NCI-H187 (cell line): ENCODE measurements around the gene LACTBL1.
A peak's percentile ranks its signal among the peaks of the same experiment; 100 is the strongest.
"Not testable (repeated sequence)": the region's sequence is repeated elsewhere in the genome, so short reads cannot be mapped to it uniquely, and the experiment has no call there.

Experiments used
- DNase-seq, 2 experiments: peaks; one replicate each; lab custom pipeline; 2025; lab: John Stamatoyannopoulos, UW

Gene LACTBL1, protein sequence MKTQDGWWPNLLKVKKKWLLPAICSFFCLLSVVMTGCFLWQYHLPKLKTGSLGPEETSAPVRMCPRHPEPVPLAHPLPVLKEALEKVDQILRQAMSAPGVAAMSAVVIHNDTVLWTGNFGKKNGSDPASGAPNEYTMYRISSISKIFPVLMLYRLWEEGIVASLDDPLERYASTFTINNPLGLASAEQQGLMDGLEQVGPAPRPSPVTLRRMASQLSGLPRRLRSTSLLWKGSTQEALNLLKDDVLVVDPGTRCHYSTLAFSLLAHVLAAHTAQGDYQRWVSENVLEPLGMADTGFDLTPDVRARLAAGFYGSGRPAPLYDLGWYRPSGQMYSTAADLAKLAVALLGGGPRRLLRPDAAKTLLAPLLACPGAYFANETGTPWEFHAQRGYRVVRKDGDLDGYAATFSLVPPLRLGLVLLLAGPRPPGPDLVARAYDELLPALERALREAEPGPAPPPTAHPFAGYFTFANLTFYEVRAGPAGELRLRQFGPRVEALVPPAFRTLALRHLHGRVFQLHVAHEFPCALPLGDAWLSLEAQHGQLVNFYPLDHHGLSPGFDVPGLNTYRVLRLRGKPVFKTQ

DNA sequence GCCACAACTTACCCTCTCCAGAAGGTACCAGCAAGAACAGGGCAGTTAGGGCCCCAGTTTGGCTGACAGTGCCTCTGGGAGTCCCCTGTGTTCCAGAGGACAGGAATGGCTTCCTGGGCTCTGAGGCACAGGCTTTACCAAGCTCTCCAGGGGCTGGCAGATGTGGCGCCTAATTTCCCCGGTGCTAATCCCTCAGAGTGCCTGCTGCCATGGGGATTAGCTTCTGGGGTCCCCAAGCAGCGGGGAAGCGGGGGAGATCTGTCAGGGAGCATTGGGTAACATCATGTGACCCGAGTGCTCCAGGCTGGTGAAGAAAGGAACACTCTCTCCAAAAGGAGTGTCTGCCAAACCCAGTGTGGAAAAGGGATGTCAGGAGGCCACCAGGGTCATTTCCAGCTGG lies at the start of gene LACTBL1:
TSS of gene LACTBL1 (minus strand) at position 107 of the 400 bp plus-strand sequence. CDS start 550 bp downstream, outside the sequence.
- DNase-seq = no peak

DNA sequence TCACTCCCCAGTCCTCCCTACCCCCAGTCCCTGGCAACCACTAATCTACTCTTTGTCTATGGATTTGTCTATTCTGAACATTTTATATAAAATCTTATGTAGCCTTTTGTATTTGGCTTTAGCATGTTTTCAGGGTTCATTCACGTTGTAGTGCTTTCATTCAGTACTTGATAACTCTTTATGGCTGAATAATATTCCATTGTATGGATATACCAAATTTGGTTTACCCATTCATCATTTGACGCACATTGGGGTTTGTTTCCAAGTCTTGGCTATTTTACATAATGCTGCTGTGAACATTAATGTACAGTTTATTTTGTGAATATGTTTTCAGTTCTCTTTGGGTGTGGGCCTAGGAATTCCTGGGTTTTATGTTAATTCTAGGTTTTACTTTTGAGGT lies 49.2 kb upstream of the LACTBL1 start:
- no peak for DNase-seq

DNA sequence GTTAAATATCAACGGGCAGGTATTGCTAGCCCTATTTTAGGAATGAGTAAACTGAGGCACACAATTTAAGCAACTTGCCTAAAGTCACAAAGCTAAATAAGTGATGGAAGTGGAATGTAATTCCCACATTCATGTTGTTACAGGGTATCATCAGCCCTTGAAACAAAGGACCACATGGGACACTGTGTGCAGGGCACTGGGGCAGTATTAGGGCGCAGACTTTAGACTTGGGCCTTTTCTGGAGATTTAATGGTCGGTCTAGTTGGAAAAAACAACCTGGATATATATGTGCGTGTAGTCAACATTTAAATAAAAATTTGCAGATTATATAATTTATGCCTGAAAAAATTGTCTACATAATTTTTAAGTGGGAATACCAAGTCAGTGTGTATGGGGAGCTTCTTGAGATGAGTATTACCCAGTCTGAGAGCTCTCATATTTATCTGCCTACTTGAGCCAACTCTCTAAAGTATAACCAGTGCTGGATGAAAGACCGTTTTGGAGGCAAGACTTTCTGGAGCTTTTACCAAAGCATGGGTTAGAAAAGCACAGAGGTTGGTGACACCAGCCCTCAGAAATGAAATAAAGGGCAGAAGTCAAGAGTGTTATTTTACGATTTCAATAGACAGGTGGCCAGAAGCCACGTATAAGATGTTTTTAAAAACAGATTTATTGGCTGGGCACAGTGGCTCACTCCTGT lies 48.2 kb upstream of the LACTBL1 start:
- no peak for DNase-seq

DNA sequence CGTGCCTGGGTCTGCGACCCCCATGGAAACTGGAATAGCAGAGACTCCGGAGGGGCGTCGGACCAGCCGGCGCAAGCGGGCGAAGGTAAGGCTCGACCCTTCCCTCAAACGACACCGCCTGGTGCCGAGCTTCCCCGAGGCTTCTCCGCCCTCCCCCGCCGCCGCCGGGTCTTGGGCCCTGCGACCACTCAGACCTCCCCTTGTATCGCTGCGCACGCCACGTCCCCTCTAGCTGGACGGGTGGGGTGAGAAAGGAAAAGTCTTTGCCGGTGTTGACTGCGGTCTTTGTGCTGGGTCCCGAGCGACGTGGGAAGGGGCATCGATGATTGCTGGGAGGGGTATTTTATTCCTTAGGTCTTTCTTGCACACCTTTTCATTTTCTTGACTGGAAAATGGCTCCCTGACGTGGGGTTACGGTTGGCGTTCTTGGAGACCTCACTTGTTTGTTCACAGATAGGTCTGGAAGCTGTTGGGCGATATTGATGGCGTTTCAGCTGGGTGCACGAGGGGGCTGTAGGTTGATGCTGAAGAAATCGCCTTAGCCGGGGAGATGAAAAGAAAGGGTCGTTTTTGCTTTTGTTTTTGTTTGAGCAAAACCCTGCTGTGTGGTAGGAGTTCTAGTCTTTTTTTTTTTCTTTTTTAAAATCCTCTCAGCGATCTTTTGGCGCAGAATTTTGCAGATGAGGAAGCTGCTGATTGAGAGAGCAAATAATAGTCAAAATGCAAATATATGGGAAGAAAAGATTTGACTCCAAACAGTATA lies 47.4 kb upstream of the LACTBL1 start:
- DNase-seq = peak in 1 of 2 experiments; percentile 17

DNA sequence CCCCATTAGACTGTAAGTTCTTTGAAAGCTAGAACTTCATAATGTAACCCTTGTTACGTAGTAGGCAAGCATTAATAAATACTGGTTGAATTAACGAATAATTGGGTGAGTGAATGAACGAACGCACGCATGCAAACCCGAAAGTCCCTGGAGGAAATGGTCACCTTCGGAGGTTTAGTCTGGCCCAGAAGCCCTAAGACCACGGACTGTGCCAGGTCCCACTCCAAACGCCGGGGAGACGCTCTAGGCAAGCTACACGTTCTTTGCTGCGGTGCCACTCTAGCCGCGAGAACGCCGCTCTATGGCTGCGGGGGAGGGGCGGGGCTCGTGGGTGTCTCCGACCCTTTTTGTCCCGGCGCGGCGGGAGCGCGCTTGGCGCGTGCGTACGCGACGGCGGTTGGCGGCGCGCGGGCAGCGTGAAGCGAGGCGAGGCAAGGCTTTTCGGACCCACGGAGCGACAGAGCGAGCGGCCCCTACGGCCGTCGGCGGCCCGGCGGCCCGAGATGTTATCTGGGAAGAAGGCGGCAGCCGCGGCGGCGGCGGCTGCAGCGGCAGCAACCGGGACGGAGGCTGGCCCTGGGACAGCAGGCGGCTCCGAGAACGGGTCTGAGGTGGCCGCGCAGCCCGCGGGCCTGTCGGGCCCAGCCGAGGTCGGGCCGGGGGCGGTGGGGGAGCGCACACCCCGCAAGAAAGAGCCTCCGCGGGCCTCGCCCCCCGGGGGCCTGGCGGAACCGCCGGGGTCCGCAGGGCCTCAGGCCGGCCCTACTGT lies 46.6 kb upstream of the LACTBL1 start, which contains the start of gene KDM1A:
TSS of gene KDM1A (plus strand) at position 375 of the 769 bp plus-strand sequence. CDS start at position 504, 129 bp downstream.
- DNase-seq = peak; percentile 91 to 94

DNA sequence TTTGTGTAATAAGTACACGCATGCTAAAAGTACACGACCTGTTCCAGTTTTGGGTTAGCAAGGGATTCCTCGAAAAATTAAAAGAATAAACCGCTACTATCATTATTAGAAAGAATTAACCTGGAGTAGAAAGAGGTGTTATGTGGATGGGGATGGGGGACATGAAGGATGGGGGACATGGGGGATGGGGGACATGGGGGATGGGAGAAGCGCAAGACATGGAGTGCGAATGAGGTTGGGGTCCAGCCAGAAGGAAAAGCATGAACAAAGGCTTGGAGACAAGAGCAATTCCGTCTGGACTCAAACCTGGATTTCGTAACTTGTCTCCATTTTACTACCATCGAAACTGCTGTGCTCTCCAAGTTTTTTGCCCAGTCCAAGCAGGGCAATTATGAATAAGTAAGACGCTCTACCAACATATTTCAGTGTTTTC lies 46.0 kb upstream of the LACTBL1 start:
- DNase-seq = no peak

DNA sequence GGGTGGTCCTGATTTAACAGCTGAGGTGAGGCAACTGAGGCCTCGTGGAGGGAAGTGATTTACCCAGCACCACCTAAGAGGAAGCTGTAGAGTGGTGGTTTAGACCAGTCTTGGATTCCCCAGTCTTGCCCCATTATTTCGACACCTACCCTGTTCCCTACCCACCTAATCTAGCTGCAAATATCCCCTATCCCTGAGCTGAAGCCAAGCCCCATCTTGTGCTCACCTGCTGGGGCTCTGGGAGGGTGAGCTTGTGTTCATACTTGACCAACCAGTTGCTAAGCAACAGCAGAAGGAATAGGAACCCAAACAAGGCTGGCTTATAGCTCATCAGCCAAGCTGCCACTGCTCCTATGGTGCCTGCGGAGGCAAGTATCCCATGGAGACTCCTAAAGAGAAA lies 41.0 kb upstream of the LACTBL1 start:
- peak; percentile 6 to 81 for DNase-seq

DNA sequence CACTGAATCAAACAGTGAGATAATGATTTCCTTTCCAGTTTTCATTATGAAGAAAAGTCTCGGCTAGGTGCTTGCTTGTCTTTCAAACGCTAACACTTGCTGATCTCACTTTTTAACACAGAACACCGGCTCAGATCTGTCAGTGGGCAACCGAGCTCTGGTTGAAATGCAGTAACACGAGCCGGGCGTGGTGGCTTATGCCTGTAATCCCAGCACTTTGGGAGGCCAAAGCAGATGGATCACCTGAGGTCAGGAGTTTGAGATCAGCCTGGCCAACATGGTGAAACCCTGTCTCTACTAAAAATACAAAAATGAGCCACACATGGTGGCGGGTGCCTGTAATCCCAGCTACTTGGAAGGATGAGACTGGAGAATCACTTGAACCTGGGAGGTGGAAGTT lies 37.4 kb upstream of the LACTBL1 start:
- not testable (repeated sequence) for DNase-seq

DNA sequence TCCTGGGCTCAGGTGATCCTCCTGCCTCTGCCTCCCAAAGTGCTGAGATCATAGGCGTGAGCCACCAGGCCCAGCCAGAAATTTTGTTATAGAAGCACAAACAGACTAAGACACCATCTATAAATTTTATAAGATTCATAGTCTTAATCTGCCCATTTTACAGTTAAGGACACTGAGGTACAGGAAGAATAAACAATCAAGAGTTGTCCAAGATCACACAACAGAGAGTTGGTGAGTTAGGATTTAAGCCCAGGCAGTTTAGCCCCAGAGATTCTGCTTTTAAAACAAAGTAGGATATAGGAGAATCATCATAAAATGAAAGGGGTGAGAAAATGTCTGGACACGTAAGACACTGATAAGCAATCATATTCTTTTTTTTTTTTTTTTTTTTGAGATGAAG lies 36.2 kb upstream of the LACTBL1 start:
- no peak for DNase-seq

DNA sequence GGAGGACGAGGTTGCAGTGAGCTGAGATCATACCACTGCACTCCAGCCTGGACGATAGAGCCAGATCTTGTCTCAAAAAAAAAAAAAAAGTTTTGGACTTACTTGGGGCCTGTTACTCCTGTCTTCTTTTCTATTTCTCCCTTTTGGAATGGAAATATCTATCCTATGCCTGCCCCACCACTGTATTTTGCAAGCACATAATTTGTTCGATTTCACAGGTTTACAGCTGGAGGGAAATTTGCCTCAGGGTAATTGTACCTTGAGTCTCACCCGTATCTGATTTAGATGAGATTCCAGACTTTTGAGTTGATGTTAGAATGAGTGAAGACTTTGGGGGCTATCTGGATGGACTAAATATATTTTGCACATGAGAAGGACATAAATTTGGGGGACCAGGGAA lies 34.4 kb upstream of the LACTBL1 start:
- no peak for DNase-seq

DNA sequence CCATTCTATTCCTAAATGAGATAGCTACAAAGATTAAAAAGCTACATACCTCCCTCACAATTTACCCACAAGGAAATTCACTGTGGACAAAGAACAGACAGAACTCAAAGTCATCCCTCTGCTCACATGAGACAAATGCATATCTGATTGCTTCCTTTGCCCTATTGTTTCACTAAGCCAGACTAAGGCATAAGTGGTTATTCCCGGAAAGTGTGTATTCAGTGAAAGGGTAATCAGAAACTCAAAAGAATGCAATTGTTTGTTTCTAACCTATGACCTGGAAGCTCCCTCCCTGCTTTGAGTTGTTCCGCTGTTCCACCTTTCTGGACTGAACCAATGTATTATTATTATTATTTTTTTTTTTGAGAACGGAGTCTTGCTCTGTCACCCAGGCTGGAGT lies 32.1 kb upstream of the LACTBL1 start:
- DNase-seq = not testable (repeated sequence)

DNA sequence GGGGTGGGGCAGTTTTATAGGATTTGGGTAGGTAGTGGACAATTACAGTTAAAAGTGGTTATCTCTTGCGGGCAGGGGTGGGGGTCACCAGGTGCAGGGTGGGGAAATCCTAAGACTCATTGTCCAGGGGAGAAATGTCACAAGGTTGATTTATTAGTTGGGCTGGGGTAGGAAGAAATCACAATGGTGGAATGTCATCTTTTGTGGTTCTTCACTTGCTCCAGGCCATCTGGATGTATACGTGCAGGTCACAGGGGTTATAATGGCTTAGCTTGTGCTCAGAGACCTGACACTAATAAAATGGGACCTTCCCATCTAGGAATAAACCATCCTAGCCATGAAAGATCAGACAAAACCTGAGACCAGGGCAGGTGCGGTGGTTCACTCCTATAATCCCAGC lies 31.4 kb upstream of the LACTBL1 start:
- no peak for DNase-seq

DNA sequence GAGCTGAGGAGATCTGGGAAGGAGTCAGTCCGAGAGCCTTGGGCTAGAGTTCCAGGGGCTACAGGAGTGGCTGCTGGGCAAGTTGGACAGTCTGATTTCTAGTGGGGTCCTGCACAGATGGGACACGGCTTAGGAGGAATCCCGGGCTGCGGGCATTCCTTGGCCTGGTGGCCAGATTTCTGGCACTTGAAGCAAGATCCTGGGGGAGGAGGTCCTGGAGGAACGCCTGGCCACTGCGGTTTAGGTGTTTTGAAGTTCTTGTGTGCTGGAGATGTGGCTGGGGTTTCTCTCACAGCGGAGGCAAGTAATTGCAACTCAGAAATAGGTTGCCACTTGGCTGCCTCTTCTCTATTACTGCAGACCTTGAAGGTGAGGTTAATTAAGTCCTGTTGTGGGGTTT lies 29.6 kb upstream of the LACTBL1 start:
- DNase-seq = not testable (repeated sequence)

DNA sequence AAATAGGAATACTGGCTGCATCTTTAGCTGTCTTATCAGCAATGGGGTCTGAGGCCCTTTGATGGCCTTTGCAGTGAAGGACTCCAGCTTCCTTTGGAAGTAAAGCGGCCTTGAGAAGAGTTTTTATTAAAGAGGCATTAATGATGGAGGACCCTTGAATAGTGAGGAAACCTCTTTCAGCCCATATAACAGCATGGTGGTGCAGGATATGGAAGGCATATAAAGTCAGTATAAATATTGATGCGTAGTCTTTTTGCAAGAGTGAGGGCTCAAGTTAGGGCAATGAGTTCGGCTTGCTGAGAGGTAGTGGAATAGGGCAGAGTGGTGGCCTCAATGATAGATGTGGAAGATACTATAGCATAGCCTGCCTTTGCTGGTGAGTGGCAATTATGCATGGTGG lies 27.5 kb upstream of the LACTBL1 start:
- DNase-seq = not testable (repeated sequence)

DNA sequence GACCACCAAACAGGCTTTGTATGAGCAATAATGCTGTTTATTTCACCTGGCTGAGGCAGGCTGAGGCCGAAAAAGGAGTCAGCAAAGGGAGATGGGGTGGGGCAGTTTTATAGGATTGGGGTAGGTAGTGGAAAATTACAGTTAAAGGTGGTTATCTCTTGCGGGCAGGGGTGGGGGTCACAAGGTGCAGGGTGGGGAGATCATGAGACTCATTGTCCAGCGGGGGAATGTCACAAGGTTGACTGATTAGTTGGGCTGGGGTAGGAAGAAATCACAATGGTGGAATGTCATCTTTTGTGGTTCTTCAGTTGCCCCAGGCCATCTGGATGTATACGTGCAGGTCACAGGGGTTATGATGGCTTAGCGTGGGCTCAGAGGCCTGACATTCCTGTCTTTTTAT lies 24.9 kb upstream of the LACTBL1 start:
- DNase-seq = not testable (repeated sequence)

DNA sequence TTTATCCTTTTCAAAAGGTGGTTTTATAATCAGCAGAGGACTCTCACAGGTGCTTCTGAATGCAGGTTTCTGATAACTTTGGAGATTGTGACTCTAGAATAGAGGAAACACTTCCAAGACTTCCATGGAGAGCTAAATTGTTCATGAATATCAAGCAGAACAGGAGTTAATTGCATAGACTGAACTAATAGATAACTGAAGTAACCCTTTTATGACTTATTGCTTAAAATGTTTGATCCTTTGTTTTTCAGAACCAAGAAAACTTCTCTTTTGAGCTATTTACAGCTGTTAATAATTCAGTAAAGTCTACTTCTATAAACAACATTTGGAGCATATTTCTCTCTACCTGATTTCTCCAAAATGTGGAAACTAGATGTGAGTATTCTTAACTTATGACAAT lies 23.1 kb upstream of the LACTBL1 start:
- DNase-seq = no peak

DNA sequence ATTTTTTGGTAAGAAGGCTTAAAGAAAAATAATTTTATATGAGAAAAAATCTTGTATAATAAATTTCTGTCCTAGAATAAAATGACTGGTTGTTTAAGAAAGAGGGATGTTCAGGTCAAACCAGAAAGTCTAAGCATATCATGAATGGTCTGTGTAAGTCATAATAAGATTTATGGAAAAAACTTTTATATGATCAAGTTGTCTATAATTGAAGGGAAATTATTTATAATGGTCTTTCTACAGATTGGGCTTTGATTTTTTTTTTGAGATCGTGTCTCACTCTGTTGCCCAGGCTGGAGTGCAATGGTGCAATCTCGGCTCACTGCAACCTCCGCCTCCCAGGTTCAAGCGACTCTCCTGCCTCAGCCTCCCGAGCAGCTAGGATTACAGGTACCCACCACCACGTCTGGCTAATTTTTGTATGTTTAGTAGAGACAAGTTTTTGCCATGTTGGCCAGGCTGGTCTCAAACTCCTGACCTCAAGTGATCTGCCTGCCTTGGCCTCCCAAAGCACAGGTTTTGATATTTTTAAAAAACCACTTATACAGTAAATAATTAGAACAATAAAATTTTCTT lies 20.6 kb upstream of the LACTBL1 start:
- not testable (repeated sequence) for DNase-seq

DNA sequence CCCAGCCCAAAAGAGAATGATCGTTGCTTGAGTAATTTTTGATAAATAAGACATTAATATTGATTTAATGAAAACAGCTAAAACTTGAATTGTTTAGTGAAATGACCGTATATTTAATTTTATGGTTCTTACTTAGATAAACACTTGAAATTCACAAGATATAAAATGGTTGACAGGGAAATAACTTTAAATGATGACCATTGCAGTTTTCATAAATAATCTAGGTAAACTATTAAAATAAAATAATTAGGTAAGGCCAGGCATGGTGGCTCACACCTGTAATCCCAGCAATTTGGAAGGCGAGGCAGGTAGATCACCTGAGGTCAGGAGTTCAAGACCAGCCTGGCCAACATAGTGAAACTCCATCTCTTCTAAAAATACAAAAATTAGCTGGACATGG lies 19.7 kb upstream of the LACTBL1 start:
- not testable (repeated sequence) for DNase-seq

DNA sequence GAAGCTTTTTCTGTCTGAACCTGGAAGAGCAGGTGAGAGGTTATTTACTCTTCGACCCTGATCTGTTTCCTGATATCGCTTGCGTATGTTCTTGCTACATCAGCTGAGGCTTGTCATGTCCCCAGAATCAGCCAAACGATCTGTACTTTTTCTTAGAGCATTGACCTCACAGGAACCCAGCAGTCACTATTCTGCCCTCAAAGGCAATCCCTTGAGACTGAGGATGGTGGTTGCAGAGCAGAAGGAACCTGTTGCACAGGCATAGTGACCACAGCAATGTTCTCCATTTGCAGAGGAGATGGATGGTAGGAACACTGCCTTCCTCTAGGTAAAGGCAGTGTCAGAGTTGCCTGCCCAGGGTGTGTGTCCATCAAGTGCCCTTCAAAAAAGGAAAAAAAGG lies 11.3 kb upstream of the LACTBL1 start:
- no peak for DNase-seq

DNA sequence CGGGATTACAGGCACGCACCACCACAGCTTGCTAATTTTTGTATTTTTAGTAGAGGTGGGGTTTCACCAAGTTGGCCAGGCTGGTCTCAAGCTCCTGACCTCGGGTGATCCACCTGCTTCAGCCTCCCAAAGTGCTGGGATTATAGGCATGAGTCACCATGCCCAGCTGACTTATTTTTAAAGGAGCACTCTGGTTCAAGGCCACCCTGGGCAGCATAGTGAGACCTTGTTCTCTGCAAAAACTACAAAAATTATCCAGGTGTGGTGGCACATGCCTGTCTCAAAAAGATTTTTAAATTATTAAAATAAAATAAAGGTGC lies 7.8 kb upstream of the LACTBL1 start:
- not testable (repeated sequence) for DNase-seq

DNA sequence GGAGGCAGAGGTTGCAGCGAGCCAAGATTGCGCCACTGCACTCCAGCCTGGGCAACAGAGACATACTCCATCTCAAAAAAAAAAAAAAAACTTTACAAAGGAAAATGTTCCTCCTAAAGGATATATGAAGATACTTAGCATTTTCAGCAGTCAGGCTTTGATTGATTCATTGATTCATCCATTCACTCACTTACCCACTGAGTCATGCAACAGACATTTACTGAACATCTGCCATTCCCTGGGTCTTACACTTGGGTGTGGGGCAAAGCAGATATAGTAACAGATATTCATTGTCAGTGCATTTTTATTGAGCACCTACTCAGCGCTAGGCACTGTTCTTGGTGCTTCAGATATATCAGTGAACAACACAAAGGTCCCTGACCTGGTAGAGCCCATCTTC lies 5.6 kb upstream of the LACTBL1 start:
- no peak for DNase-seq
